Caki2 (cell line): Measurements from ENCODE around the gene PTPRN2. TPM values are rescaled to one million over a fixed set of nuclear protein-coding genes. Genes with fewer than 3 reads are reported as not detected.

Experiments used
- DNase-seq: peaks from one replicate; pipeline ENCODE4 v3.0.0-alpha.2; 2015; ENCODE audit warnings: low read depth
- in situ Hi-C: cut with HindIII; loops from 2 replicates; pipeline ENCODE4 v1.10.0; 2016; ENCODE audit warnings: low sequenced_read_pairs, low pct_unique_long_range_greater_than_20kb, mixed read lengths
- total RNA-seq: library from RNA; depleted of rRNA; stranded (reverse); fragments of >200 nt; shearing (Covaris generic); gene quantifications from 2 replicates; pipeline ENCODE4 v1.2.3, GENCODE V29; 2014; ENCODE audit warnings: low replicate concordance

Gene PTPRN2
- total RNA-seq, 1 experiment from 2014 or later, result 0.88 TPM

DNA sequence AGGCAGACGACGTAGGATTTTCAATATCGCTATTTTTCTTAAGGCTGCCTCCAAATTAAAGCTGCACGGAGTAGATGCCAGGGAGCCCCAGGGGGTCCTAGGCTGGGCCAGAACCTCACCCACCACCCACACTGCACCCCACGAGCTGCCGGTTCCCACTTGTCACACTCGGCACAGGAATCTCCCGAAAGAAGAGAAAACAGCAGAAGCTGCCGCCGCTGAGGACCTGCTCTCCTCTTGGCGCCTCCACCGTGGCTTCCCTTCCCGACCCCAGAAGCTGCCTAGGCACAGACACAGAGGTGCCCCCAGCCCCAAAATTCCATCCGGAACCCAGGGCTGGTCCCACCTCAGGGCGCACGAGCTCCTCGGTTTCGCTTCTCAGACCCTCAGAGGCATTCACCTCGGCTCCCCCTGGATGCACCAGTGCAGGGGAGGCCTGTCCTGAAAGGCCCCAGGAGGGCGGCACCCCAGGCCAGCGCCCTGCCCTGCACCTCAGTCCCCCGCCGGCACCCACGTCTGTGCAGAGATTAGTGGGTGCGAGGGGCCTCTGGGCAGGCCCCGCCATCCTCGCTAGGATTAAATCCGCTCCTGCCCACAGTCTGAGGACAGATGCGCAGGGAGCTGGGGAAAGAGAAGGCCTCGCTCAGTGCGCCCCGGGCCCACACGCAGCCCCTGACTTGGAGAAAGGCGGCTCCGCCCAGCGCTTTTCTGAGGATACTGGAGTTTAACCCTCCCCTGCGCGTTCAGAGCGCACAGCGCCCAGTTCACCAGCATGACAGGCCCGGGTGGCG is 99.2 kb downstream of the PTPRN2 start:
- in situ Hi-C loops, result no loop called here
- DNase-seq, result no peak

DNA sequence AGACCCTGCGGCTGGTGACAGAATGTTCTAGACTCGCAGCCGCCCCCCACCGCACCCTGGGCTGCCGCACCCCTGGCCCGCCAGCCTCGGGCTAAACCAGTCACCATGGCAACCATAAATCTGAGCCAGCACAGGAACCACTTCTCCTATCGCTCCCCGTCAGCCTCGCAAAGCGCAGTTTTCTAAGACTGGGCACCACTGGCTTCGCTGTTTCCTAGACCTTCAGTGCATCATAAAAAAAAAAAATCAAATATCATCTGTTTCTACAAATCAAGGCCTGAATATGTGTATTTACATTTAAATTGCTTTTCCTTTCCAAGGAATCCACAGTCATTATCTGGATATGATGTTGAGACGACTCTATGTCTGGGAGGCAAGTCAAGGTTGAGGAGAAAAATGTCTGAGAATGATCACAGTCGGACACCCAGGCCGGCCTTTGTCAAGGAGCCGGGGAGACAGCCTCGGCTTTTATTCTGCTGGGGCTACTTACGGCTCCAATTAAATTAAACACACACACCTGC is 99.9 kb downstream of the PTPRN2 start:
- in situ Hi-C loops, result no loop called here

GRCh38 chr7:158486919-158487318 is 100.7 kb downstream of the PTPRN2 start:
- no peak for DNase-seq
- in situ Hi-C loops, result no loop called here

More for the DNA sequence above, 99.9 kb downstream of the PTPRN2 start:
- DNase-seq, result no peak

DNA sequence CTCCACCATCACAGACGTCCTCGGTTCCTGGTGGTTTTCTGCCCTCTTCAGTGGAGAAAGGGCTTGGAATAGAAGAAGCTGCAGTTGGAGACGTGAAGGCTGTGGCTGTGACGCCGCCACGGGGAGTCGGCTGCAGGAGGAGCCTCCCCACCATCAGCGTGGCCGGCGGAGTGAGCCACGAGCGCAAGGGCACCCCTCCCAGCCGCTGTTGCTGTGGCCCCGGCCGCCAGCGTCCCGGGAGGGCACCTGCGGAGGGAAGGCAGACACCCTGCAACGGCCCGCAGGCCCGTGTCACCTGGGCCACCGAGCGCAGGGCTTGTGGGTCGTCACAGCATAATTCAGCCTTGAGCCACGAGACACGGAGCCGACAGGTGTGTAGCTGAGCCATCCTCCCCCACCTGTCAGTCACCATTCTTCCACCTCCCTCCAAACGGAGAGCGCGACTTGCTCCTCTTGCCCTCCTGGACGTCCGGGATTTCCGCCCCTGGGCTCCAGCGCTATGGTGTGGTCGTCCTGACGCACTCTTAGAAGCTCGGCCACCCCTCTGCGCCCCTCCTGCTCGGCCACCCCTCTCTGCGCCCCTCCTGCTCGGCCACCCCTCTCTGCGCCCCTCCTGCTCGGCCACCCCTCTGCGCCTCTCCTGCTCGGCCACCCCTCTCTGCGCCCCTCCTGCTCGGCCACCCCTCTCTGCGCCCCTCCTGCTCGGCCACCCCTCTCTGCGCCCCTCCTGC is 102.7 kb downstream of the PTPRN2 start:
- in situ Hi-C loops, result no loop called here
- no peak for DNase-seq

GRCh38 chr7:158482480-158482879 is 105.1 kb downstream of the PTPRN2 start:
- in situ Hi-C loops, result no loop called here

DNA sequence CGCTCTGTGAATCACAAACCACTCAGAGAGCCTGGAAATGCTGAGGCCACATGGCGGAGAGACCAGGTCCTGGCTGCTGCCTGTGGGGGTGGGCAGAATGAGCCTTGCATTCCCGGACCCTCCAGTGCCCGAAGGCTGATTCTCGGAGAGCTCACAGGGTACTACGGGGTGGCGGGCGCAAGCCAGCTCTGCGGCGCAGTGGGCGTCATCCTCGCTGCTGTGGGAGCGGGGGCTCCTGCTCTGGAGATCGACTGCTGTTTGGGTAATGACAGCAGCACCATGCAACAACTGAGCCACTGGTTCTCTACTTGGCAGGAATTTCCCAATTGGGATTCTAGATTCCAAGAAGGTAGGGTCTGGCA is 108.0 kb downstream of the PTPRN2 start:
- in situ Hi-C loops, result no loop called here
- DNase-seq, result no peak

More at GRCh38 chr7:158482480-158482879, 105.1 kb downstream of the PTPRN2 start:
- DNase-seq, result no peak

GRCh38 chr7:158479021-158479663 is 108.5 kb downstream of the PTPRN2 start:
- in situ Hi-C loops, result no loop called here
- DNase-seq, result no peak

DNA sequence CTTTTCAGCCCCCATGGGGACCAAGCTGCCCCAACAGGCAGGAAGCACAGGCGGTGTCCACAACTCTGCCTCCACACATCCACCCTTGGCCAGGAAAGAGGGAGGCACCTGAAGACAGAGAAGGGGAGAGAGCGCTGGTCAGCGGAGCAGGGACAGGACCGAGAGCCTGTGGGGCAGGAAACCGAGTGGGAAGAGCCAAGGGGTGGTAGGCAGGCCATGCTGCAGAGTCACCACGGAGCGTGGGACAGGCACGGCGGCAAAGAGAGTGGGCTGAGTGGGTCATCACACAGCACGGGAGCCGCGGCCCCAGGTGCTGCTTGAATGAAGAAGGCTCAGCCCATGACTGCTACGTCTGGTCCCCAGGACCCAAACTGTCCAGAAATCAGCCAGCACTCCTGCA is 109.8 kb downstream of the PTPRN2 start:
- DNase-seq, result no peak
- in situ Hi-C loops, result no loop called here

DNA sequence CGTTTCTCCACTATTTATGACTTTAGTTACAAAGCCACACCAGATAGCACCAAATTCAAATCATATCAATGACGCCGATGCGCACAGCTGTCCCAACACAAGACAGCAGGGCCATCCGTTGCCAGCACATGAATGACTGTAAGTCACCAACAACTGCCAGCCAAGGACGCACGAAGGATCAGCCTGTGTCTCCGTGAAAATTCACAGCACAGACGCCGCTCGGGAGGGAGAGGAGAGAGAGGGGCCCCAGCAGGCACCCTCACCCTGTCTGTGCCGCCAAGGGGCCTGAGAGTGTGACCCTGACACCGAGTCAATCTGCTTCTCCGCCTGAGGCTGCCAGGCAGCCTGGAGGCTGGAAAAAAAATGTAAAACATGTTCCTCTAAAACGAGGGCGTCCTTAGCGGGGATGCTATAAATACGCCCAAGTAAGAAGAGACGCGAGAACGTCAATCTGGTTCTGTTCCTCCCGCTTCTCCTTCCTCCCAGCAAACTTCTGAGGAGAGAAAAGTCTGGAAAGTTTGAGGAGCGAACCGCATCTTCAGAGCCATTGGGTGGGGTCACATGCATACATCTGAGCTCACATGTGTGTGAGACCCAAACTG is 111.2 kb downstream of the PTPRN2 start:
- in situ Hi-C loops, result no loop called here
- DNase-seq, result no peak

GRCh38 chr7:158475679-158476052 is 112.0 kb downstream of the PTPRN2 start:
- in situ Hi-C loops, result no loop called here

DNA sequence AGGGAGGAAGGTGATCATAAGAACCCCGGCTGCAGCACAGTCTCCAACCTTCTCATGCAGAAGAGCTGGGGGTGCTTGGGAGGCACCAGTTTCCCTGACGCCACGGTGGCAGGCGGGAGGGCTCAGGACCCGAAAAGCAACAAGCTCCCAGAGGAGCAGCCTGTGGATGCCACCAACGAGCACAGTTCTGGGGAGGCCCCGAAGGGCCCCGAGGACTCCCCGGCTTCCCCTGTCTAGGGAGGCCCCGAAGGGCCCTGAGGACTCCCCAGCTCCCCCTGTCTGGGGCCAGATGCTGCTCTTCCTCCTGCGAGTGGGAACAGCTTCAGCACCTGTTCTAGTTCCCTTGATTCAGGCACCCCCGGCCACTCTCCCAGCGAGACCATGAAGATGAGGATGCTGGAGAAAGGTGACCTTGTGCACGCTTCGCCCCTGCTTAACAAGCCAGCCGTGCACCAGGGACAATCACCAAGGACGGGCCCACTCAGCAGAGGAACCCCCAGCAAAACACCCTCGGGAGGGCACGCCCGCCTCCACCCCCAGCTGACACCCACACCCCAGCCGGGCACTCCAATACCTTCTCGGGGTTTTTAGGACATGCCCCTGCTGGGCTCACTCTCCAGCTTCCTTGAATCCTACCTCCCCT is 112.5 kb downstream of the PTPRN2 start:
- DNase-seq, result no peak
- in situ Hi-C loops, result no loop called here

More at GRCh38 chr7:158475679-158476052, 112.0 kb downstream of the PTPRN2 start:
- DNase-seq, result no peak

GRCh38 chr7:158474488-158474887 is 113.1 kb downstream of the PTPRN2 start:
- DNase-seq, result no peak

DNA sequence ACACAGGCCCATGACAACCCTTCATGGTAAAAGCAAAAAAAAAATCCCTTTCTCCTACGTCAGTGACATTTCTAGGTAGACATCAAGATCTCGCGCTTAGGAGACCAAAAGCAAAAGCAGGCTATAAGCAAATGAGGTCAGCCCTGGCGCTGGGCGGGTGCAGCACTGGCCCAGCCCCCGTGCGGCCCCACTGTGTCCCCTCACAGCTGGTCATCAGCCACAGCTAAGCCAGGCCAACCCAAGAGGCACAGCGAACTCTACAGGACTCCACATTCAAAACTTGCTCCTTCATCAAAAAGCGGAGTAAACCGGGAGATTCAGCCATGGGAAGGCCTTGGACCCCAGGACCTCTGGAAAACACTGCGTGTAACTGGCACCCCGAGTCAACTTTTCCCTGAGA is 113.7 kb downstream of the PTPRN2 start:
- in situ Hi-C loops, result no loop called here
- no peak for DNase-seq

More at GRCh38 chr7:158474488-158474887, 113.1 kb downstream of the PTPRN2 start:
- in situ Hi-C loops, result no loop called here

DNA sequence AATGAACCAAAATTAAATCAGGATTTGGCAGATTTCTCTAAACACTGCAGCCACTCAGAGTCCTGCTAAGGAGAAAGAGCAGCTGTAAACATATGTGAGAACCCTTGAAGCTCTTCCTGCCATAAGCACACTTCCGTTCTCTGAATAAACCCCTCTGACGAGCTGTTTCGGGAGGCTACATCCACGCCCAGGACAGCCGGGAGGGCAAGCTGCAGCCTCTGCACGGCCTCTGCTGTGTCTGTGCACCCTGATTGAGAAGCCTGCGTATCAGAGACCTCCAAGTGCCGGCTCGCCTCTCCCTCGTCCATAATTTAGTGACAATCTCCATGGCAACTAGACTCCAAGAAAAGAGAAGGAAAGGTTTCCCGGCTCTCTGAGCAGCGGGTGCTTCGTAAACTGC is 114.4 kb downstream of the PTPRN2 start:
- in situ Hi-C loops, result no loop called here
- DNase-seq, result no peak

DNA sequence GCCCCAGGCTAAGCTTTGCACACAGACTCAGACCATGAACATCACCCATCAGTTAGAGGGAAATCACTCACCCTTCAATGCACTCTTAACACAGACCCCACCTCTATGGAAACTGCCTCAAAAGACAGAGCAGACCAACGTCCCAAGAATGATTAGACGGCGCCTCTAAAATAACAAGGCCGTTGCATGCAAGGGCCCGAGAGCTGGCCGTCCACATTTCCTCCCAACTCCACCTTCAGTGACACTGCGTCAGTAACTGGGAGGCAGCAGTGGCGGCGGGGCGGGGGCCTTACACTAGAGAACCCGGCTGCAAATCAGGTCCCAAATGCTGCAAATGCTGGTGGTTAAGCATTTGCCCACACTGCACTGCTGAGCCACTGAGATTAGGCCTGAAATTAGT is 115.0 kb downstream of the PTPRN2 start:
- no peak for DNase-seq
- in situ Hi-C loops, result no loop called here

- DNase-seq, result no peak
- in situ Hi-C loops, result no loop called here
Measured at GRCh38 chr7:158471716-158472115, 115.9 kb downstream of the PTPRN2 start.

DNA sequence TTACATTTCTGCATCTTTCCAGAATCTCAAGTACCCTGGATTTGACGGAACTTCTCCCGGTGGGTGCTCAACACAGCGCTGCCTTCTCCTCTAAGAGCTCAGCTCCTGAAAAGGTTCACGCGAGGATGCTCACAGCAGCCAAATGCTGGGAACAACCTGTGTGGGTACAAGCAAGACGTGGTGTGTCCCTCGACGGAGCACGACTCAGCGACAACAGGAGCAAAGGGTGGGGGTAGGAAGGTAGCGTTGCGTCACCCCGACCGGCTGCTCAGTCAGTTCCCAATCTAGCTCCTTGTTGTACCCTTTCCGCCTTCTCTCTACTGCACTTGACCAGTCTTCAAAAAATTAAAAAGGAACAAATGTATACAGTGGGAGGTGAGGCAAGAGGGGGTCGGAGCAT is 117.3 kb downstream of the PTPRN2 start:
- DNase-seq, result no peak
- in situ Hi-C loops, result no loop called here

GRCh38 chr7:158469396-158470051 is 118.1 kb downstream of the PTPRN2 start:
- in situ Hi-C loops, result no loop called here
- no peak for DNase-seq
